Mammary epithelial cell (primary cell): ENCODE results near the gene MS4A8.

ENCODE experiments used
- EZH2 ChIP-seq: IDR thresholded peaks from 2 replicates; pipeline ENCODE4 v1.6.1; 2012; ENCODE audit warnings: low read length, inconsistent platforms, borderline replicate concordance
- TF ChIP-seq, protein P1 (sequence below), 2 donors: IDR thresholded peaks in 1 of 2; conservative IDR thresholded peaks in 1 of 2; 2 replicates each; pipeline ENCODE4 v1.5.1; 2011 to 2012; ENCODE audit warnings: inconsistent platforms in 2 of 2, low read length in 2 of 2, mild to moderate bottlenecking in 2 of 2, control low read depth in 1 of 2, low read depth in 1 of 2; ENCODE audit not compliant: insufficient read depth in 1 of 2; ENCODE audit errors: extremely low read depth in 1 of 2

DNA sequence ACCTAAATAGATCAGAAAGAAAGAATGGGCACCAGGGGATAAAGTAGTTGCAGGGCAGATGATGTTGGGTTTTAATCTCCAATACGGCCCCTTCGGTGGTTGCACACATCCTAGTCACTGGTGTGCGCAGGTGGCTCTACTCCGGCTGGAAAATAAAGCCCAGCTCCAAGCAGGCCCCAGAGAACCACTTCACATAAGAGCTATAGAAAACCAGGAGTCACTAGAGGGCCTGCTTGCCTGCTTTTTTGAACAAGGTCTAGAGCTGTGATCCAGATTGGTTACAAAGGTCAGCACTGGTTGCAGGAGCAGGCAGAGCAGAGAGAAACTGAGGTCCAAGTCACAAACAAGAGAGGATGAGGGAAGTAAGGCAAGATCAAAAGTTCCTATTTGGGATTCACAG, 41.5 kb upstream of the MS4A8 start:
- TF ChIP-seq, protein P1, sequence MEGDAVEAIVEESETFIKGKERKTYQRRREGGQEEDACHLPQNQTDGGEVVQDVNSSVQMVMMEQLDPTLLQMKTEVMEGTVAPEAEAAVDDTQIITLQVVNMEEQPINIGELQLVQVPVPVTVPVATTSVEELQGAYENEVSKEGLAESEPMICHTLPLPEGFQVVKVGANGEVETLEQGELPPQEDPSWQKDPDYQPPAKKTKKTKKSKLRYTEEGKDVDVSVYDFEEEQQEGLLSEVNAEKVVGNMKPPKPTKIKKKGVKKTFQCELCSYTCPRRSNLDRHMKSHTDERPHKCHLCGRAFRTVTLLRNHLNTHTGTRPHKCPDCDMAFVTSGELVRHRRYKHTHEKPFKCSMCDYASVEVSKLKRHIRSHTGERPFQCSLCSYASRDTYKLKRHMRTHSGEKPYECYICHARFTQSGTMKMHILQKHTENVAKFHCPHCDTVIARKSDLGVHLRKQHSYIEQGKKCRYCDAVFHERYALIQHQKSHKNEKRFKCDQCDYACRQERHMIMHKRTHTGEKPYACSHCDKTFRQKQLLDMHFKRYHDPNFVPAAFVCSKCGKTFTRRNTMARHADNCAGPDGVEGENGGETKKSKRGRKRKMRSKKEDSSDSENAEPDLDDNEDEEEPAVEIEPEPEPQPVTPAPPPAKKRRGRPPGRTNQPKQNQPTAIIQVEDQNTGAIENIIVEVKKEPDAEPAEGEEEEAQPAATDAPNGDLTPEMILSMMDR (conservative IDR thresholded peaks at IDR 0.05 in 1 of 2, IDR thresholded peaks at IDR 0.05 in 1 of 2; ENCODE audit: extremely low read depth in 1 of 2, insufficient read depth in 1 of 2, low read depth in 1 of 2, low read length in 2 of 2): no peak
- no peak for TF ChIP-seq EZH2
